ENCODE measurements around the gene SRXN1.

SRXN1 gene

DNA sequence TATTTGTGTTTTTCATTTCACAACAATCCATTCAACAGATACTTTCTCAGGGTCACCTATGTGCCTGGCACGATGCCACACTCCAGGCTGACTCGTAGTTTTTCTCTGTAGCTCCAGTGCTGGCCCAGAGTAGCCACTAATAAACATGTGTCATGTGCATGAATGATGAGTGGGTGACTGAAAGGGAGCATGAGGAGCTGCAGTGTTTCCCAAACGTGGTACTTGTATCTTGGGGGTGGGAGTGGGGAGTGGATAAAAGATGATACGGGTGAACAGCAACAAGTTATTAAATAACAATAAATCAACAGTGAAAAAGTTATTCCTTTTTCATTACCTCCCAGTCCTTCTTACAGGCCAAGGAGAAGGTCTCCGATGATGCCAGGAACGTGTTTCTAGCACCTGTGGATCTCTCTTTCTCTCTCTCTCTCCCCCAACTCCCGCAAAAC lies 17.1 kb downstream of the SRXN1 start:
- DNase-seq (ENCODE audit: low spot score) = no peak

DNA sequence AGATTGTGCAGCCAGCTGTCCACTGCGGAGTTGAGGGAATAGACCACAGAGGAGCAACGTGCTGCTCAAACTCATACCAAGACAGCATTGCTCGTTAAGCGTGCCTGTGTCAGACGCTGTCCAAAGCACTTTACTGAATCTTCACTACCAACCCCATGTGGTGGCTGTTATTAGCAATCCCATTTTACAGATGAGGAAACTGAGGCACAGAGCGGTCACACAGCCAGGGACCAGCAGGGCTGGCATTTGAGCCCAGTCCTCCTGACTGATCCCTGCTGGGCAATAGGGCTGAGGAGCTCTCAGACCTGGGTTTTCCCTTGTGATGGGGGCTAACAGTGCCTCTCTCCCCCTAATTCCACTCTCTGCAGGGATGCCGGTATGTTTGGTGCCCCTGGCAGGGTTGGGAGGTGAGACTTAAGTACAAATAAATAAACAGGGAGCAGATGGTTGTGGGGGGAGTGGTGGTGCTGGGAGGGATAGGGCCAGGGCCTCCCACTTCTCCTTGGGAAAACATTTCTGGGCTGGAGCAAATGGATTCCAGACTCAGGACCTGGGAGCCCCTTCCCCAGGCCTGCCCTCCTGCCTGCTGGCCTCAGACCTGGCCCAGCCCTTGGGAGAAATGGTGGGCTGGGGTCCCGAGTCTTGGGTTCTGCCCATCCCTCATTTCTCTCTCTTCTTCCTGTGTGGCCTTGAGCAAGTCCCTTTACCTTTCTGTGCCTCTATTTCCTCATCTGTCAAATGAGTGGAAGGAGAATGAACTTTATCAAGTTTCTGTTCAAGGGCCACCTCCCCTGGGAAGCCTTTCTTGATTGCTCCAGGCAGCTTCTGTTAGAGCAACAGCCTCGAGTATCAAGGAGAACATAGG lies 17.7 kb downstream of the SRXN1 start:
- DNase-seq (ENCODE audit: low spot score) = no peak

DNA sequence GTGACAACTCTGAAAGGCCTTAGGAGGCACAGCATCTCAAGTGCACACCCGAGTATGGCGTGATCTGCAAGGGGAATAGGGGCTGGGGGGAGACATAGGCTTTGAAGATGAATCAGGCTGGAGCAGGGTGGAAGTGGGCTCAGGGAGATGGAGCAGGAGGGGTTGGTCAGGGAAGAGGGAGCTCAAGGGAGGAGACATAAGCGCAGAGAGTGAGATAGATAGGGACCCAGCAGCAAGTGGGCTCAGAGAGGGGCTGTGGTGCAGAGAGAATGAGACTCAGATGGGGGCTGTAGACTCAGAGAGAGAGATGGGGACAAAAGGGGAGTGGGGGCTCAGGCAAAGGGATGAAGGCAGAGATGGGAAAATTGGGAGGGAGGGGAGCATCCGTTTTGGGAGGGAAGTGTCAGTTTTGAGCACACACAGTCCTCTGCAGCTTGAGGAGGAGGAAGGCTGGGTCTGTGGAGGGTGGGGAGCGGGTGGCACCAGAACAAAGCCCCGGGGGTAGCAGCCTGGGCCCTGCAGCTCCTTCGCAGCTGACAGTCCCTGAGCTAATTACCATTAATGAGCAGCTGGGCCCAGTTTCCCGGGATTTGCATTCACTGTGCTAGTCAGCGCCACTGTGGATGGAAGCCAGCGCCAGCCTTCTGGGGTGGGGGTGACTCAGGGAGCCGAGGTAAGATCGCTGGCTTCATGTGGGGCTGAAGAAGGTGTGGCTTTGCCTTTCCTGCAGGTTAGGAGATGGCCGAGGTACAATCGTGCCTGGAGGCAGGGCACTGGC lies 18.7 kb downstream of the SRXN1 start:
- DNase-seq (ENCODE audit: low spot score) = no peak

DNA sequence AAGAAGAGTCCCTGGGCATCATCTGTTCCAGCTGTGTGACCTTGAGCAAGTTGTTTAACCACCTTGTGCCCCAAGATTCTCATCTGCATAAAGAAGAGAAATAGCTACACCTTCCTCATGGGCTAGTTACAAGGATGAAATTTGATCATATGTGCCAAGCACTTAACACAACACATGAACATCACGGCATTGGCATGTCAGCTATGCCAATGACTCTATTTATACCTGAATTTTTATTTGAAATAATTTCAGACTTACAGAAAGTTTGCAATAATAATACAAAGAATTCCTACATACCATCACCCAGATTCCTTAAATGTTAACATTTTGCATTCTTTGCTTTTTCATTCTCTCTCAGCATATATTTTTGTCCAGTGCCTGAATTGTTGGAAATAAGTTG lies 21.9 kb downstream of the SRXN1 start:
- DNase-seq (ENCODE audit: low spot score) = no peak

DNA sequence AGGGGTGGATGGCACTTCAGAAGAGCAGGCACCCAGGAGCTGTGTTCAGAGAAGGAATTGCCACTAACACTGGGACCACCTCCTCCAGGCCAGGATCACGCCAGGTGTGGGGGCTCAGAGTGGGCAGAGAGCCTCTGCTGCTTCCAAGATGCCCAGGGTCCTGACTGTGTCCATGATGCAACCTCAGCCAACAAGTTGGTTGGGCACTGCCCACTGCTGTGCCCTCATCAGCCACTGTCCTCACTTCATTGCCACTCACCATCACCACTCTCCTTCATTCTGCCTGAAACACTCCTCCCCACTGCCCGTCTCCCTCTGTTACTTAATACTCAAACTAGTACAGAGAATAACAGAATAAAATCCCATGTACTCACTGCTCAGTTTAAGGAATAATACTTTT lies 26.4 kb downstream of the SRXN1 start:
- DNase-seq (ENCODE audit: low spot score) = no peak

GRCh38 chr20:625360-625932 lies 27.6 kb downstream of the SRXN1 start:
- DNase-seq (ENCODE audit: low spot score) = no peak

GRCh38 chr20:623704-624103 lies 29.3 kb downstream of the SRXN1 start:
- DNase-seq (ENCODE audit: low spot score) = no peak

GRCh38 chr20:623021-623420 lies 30.0 kb downstream of the SRXN1 start:
- DNase-seq (ENCODE audit: low spot score) = no peak

DNA sequence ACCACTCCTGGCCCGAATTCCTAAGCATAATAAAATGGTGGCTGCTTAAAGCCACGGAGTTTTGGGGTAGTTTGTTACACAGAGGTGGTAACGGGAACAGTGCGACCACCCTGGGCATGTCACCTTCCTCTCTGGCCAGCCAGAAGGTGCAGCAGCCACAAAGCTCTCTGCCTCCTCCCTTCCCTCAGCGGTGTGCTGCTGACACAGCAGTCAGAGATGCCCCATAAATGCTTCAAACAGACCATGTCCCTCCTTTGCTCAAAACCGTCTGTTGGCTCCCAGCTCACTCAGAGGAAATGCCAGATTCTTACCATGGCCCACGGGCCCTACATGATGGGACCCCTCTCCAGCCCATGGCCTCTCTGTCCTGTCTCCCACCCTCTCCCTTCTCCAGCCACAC lies 30.8 kb downstream of the SRXN1 start:
- DNase-seq (ENCODE audit: low spot score) = no peak

DNA sequence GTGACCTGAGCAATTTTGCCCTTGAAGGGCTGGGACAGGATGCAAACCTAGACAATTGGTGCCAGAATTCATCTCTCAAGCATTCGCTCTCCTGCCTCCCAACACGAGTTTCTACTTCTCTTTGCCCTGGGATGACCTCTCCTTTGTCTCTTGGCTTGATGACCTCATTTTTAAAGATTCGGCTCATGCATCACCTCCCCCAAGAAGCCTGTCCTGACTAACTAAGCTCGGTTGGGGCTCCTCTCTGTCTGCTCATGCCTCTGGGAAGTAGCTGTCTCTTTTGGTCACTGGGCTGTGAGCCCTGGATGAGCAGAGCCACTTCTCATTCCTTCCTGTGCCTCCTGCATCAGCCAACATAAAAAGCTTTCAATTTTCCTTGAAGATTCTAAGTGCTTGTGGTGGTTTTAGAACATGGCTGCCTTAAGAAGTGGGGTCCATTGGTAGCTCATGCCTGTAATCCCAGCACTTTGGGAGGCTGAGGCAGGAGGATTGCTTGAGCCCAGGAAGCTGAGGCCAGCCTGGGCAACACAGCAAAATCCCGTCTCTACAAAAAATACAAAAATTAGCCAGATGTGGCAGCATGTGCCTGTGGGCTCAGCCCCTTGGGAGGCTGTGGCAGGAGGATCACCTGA lies 31.8 kb downstream of the SRXN1 start:
- no peak for DNase-seq (ENCODE audit: low spot score)

DNA sequence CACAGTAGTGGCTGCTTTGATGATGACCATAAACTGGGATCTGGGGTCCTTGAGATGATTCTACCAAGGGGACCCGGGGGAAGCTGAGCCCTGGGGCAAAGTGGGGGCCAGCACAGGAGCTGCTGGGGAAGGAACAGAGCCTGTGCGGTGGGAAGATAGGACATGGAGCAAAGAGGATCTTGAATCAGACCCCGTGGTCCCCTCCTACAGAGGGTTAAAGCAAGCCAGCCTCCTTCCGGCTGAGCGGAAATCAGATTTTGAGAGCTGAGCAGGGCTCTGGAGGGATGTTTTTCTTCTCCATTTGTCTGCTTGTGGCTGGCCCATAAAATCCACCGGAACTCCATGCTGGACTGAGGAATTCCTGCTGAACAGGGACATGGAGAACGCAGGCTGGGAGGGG lies 32.8 kb downstream of the SRXN1 start:
- DNase-seq (ENCODE audit: low spot score) = no peak

DNA sequence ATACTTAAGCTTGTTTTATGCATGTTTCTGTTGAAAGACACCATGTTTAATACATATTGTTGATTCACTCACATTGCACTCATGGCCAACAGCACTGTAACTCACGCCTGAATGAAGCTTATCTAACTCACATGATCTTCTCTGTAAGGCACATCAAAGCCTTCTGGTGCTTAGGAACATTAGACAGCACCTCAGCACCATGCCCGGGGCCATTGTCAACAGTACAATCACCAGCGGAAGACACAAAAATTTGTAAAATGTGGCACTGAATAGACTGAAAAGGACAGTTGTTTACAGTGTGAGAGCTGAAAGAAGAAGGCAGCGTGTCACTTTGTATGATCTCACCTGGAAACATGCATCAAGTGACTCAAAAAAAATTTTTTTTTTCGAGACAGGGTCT lies 34.0 kb downstream of the SRXN1 start:
- DNase-seq (ENCODE audit: low spot score) = no peak

GRCh38 chr20:617934-618690 lies 34.9 kb downstream of the SRXN1 start:
- DNase-seq (ENCODE audit: low spot score) = no peak

GRCh38 chr20:615514-615913 lies 37.5 kb downstream of the SRXN1 start:
- DNase-seq (ENCODE audit: low spot score) = no peak

GRCh38 chr20:611843-612185 lies 41.2 kb downstream of the SRXN1 start:
- DNase-seq (ENCODE audit: low spot score) = no peak

GRCh38 chr20:611047-611842 lies 41.8 kb downstream of the SRXN1 start:
- DNase-seq (ENCODE audit: low spot score) = no peak

- DNase-seq (ENCODE audit: low spot score) = no peak
Observed at GRCh38 chr20:610130-611046, 42.6 kb downstream of the SRXN1 start, which contains the start of gene TCF15. TCF15 (minus strand) TSS chr20:610309; CDS start chr20:610237, 72 bp downstream.

GRCh38 chr20:609371-609964 lies 43.5 kb downstream of the SRXN1 start:
- DNase-seq (ENCODE audit: low spot score) = no peak

DNA sequence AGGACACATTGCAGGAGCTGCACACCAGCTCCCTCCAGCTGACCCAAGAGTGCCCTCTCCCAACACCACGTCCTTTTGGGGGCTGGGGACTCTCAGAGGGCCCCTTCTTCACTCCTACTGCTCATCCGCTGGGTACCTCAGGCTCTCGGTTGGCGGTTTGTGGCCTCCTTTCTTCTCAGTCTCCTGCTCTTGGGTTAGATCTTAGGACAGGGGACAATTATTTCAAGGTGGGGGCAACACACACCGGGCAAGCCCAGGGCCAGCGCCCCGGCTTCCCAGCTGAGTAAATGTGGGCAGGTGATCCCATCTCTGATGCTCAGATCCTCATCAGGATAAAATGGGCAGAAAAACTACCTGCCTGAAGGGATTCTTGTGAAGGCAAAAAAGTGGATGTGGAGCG lies 44.0 kb downstream of the SRXN1 start:
- no peak for DNase-seq (ENCODE audit: low spot score)
